HK-2 (cell line): ENCODE results near the gene MAPK8IP1.

Source experiments
- DNase-seq: peaks from one replicate; pipeline ENCODE4 v3.0.0-alpha.2; 2018; ENCODE audit not compliant: unreplicated experiment

The MAPK8IP1 gene

GRCh38 chr11:45909594-45910475, 24.4 kb downstream of the MAPK8IP1 start:
- DNase-seq = no peak

GRCh38 chr11:45910623-45911022, 25.2 kb downstream of the MAPK8IP1 start:
- no peak for DNase-seq

DNA sequence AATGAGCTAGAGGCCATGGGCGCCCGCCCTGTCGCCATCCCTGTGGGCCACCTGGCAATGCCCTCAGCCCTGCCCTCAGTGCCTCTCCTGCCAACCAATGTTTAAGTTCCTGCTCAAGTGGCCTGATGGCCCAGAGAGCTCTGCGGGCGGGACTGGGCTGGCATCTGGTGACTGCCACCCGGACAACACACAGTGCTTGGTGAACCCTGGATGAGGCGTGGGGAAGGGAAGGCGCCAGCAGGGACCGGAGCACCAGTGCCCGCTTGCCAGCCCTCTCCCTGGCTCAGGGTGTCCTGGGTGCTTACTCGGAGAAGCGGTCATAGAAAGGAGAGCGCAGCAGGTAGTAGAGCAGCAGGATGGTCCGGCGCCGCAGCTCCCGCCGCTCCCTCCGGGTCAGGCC, 28.1 kb downstream of the MAPK8IP1 start:
- no peak for DNase-seq

DNA sequence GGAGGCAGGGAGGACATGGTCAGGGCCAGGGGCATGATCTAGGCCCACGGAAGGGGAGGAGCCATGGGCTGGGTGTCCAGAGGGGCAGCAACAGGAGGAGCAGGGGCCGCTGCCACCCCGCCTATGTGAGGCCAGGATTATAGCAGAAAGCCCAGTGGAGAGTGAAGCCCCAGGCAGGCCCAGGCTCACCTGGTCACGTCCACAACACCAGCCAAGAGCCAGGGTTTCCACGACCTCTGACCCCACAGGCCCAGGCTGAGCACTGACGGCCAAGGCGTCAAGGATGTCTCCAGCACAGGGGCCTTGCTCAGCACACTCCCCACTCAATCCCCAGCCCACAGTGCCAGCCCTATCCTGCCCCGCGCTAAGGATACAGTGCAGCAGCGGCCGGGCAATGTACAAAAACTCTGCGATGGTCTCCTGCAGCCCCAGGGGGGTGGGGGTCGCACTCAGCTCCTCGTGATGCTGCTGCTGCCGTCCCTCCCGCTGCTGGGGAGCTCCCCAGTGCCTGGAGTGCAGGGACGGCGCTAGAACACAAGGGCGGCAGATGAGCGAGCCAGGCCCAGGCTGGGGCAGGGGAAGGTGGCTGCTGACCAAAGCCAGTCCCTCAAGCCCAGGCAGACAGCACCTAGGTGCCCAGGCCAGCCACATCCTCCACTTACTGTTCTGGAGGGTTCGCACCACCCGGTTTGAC, 28.6 kb downstream of the MAPK8IP1 start:
- no peak for DNase-seq

DNA sequence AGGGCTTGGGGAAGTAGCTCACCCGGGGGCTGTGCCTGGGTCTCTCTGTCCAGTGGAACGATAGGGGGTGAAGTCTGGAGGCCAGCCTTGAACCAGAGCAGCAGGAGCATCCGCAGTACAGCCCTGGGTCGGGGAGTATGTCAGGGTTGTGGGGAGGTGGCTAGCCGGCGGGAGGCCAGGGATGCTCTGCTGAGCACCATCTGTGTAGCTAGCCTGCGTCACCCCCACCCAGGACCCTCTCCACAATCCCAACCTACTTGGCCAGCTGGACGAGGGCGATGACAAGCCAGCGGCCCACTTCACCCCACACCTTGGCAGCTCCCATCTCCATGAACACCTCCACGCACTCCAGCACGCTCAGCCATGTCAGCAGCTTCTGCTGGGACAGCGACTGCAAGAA, 30.0 kb downstream of the MAPK8IP1 start:
- DNase-seq = no peak

DNA sequence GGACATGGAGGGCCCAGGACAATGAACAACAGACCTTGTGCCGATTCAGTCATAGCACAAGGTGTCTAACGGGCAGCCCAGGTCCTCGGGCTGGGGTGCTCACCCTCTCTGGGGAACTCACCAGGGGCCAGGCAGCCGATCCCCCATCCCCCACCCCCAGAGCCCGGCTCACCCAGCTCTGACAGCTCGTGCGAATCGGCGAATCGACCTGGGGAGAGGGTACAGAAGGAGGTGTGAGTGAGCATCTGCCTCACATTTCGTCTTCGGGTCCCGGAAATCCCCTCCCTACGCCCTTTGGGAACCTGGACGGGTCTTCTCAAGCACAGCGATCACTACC, 31.8 kb downstream of the MAPK8IP1 start:
- no peak for DNase-seq

DNA sequence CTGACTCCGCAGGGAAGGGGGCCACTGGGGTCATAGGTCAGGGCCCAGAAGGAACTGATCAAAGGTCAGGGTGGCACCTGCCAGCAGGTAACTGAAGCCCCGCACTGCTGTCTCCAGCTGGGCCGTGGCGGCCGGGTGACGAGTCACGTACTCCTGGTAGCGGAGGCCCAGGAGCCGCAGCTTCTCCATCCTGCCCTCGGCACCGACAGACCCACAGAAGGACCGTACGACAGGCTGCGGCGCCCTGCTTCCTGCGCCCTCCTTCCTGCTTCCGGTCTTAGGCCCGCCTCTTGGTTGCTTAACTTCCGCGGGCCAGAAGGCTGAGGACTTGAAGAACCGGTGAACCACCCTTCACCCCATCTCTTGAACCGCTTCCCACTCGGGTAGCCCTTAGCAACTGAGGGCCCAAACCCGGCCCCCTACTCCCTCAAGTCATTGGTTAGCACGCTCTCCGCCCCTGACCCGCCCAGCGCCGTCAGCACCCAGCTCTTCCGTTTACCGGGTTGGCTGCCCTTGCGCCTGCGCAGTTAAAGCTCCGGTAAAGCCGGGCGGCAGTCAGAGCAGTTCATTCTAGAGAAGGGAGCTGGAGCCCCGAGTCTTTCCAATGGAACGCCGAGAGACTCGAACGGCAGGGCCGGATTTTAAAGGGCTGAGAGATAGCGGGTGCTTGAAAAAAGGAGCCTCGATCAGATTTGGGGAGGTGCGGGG, 32.3 kb downstream of the MAPK8IP1 start, which contains the start of gene PEX16:
TSS of gene PEX16 (minus strand) at position 255 of the 708 bp plus-strand sequence. CDS start at position 189, 66 bp downstream.
- peak; percentile 93 for DNase-seq

GRCh38 chr11:45918331-45918941, 33.0 kb downstream of the MAPK8IP1 start:
- DNase-seq = peak; percentile 71

DNA sequence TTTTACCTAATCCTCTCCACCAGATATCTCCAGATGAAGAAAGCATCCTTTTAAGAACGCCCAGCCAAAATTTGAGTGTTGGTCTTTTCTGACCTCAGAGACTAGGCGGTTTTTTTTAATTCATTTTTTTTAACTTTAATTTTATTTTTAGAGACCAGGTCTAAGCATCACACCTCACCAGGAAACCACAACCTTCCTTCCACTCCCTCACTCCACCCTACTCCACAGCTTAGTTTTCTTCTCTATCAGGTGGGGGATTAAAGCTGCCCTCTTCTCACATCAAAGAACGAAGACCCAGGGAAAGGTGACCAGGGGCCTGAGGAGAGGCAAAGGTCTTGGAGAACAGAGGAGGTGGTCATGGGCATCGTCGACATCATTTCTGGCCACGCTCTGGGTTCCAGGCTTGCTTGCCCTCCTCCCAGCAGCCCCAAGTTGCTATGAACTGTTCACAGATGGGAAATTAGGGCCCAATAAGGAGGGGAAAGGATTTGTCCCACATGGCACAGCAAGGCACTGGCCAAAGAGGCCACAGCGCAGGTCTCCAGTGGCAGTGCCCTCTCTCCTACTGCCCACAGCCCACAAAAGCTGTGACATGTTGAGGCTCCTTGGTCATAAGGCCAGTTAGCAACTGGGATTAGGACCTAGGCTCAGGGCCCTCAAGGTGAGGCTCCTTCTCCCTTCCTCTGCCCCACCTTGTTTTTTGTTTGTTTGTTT, 33.7 kb downstream of the MAPK8IP1 start:
- DNase-seq = no peak

GRCh38 chr11:45919806-45920530, 34.5 kb downstream of the MAPK8IP1 start:
- no peak for DNase-seq

DNA sequence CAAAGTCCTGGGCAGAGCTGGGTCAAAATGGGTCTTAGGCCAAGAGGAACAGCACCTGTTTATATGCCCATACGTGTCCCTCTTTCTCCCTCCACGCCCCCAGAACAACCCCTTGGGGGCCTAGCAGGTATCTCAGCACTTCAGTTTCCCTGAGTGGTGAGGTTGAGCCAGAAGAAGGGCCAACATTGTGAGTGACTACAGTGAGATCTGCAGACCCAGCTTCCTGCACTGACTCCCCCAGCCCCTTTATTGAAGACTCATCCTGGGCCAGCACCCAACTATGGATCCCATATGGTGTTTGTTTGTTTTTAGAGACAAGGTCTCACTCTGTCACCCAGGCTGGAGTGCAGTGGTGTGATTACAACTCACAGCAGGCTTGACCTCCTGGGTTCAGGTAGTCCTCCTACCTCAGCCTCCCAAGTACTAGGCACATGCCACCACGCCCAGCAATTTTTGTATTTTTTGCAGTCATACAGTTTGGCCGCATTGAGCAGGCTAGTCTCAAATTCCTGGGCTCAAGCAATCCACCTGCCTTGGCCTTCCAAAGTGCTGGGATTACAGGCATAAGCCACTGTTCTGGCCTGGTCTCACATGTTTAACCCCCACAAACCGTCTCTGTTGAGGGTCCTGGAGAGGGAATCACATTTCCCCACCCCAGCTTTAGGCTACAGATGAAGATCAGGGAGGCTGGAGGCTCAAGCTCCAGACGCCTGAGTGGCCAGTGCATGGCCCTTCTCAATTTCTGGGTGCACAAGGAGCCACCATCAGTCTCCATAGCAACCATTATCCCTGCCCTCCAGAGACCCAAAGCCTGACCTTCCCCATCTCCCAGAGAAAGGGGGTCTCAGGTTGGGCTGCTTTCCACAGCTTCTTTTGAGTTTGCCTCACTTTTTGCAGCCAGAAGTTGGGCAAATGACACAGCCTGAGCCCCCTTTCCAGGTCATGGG, 35.4 kb downstream of the MAPK8IP1 start:
- no peak for DNase-seq

GRCh38 chr11:45921561-45922424, 36.3 kb downstream of the MAPK8IP1 start:
- DNase-seq = no peak

GRCh38 chr11:45922425-45923082, 37.1 kb downstream of the MAPK8IP1 start, which contains the start of gene LARGE2:
TSS of gene LARGE2 (plus strand) at chr11:45922656. CDS start at chr11:45922883, 227 bp downstream.
- no peak for DNase-seq

- DNase-seq = no peak
These were observed 38.8 kb downstream of the MAPK8IP1 start for GRCh38 chr11:45924036-45924915.

DNA sequence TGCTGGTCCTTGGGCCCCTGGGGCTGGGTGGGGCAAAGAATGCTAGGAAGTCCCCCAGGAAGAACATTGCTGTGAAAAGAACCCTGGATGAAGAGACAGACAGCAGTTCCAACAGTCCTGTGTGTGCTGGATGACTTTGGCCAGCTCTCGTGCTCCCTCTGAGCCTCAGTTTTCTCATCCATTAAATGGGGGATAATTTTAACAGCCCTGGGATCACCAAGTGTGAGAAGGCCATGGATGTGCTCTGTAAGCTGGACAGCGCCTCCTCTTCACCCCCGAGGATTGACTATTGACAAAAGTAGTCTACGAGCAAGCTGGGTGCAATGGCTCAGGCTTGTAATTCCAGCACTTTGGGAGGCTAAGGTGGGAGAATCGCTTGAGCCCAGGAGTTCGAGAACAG, 39.5 kb downstream of the MAPK8IP1 start:
- DNase-seq = no peak

- no peak for DNase-seq
These were observed 40.1 kb downstream of the MAPK8IP1 start for GRCh38 chr11:45925550-45925949.

- no peak for DNase-seq
These were observed 40.5 kb downstream of the MAPK8IP1 start for GRCh38 chr11:45926001-45926401.
